Measurements from ENCODE around the gene NMB. TPM values are rescaled to one million over a fixed set of nuclear protein-coding genes. Genes with fewer than 3 reads are reported as not detected.

Gene NMB
- total RNA-seq, 1 experiment from 2014 or later = 11.5 TPM

- Mint-ChIP-seq H3K36me3 (ENCODE audit: insufficient read depth in 1 of 3, low read depth in 3 of 3) (peaks cover 39 to 85% (median 70%) of the 10 kb centered on the region in 3 experiments), H3K27me3 (ENCODE audit: low read depth) (no peaks in the 10 kb centered on the region), H3K4me3 (no peak overlapping the region), H3K9me3 (no peaks in the 10 kb centered on the region), H3K27ac (no peak overlapping the region), H3K4me1 (peaks cover 0 to 3% of the 10 kb centered on the region in 2 experiments; a peak in 1 of 4 replicates)
- H3K4ac ChIP-seq (ENCODE audit: low read depth, low read length) = no peak overlapping the region
- no peak overlapping the region for H3K4me2 ChIP-seq (ENCODE audit: insufficient read depth, insufficient read length, low read length)
- no peaks in the 10 kb centered on the region for H3K79me1 ChIP-seq (ENCODE audit: insufficient read depth, low read depth, low read length, poor library complexity, severe bottlenecking)
- H3K23me2 ChIP-seq (ENCODE audit: insufficient read length, low read depth, low read length, poor library complexity, severe bottlenecking) = no peaks in the 10 kb centered on the region
- H3K27ac ChIP-seq (ENCODE audit: insufficient read length, low read depth, low read length) = no peak overlapping the region
- no peak overlapping the region for H4K91ac ChIP-seq (ENCODE audit: insufficient read length, low read depth, low read length)
- no peak overlapping the region for H2BK20ac ChIP-seq (ENCODE audit: low read depth, low read length, poor library complexity, severe bottlenecking)
- no peak for DNase-seq
- no peak overlapping the region for H3K9ac ChIP-seq (ENCODE audit: extremely low read depth, insufficient read length, low read length)
- no peak overlapping the region for H3K23ac ChIP-seq (ENCODE audit: insufficient read length, low read depth, low read length)
- H3T11ph ChIP-seq (ENCODE audit: low read length) = no peak overlapping the region
- no peak overlapping the region for H4K5ac ChIP-seq (ENCODE audit: insufficient read length, low read depth, low read length)
- TF ChIP-seq CTCF (conservative IDR thresholded peaks at IDR 0.05) = no peak
- H3K4me1 ChIP-seq (ENCODE audit: insufficient read depth, low read length) = no peaks in the 10 kb centered on the region
- no peak overlapping the region for H2BK120ac ChIP-seq (ENCODE audit: low read depth, low read length, poor library complexity, severe bottlenecking)
- no peaks in the 10 kb centered on the region for H3K79me2 ChIP-seq (ENCODE audit: insufficient read depth, low read length)
- no peak overlapping the region for H2AFZ ChIP-seq (ENCODE audit: low read length)
- no peak overlapping the region for H3K56ac ChIP-seq (ENCODE audit: insufficient read length, low read depth, low read length)
- no peak overlapping the region for H2BK15ac ChIP-seq (ENCODE audit: low read depth, low read length)
- no peaks in the 10 kb centered on the region for H3K9me3 ChIP-seq (ENCODE audit: control insufficient read depth, low read depth, low read length)
- H2BK5ac ChIP-seq (ENCODE audit: insufficient read length, low read length) = no peak overlapping the region
- H3K18ac ChIP-seq (ENCODE audit: insufficient read length, low read depth, low read length) = no peak overlapping the region
- no peaks in the 10 kb centered on the region for H3K27me3 ChIP-seq (ENCODE audit: insufficient read depth, low read length)
- H2AK5ac ChIP-seq (ENCODE audit: insufficient read length, low read length) = no peak overlapping the region
- no peak overlapping the region for H4K8ac ChIP-seq (replicated peaks; ENCODE audit: insufficient read length, low read depth, low read length)
- no peak overlapping the region for H2BK12ac ChIP-seq (ENCODE audit: insufficient read length, low read depth, low read length)
- no peak overlapping the region for H3K14ac ChIP-seq (ENCODE audit: insufficient read depth, low read length)
- no peaks in the 10 kb centered on the region for H4K20me1 ChIP-seq (ENCODE audit: control insufficient read depth, insufficient read depth, insufficient read length)
These were observed 10.3 kb downstream of the NMB start for GRCh38 chr15:84647726-84648125.

All from H9 (cell line).